Left cardiac atrium (tissue), 4 donors: ENCODE measurements around the gene ZNF778. TPM values are rescaled to one million over a fixed set of nuclear protein-coding genes. Genes with fewer than 3 reads are reported as not detected.

Experiments used
- ATAC-seq, 2 donors: fragments of 200-7000 bp; cut with Tn5 transposase; one replicate each; pipeline ENCODE4 v1.9.1; 2020; ENCODE audit warnings: mild to moderate bottlenecking in 2 of 2, moderate library complexity in 2 of 2
- DNase-seq: peaks from one replicate; pipeline ENCODE4 v3.0.0-alpha.2; 2020
- intact Hi-C, 2 donors: fragments of 100-400 bp; cut with DNase I; formaldehyde crosslinking; loops; one replicate each; pipeline versions ENCODE4 v1.14.1 to v1.15.1; 2022 to 2023
- long read RNA-seq: library from polyadenylated mRNA; unstranded; transcript quantifications from one replicate; pipeline ENCODE4 v2.0.0, GENCODE V29; 2021
- total RNA-seq, 2 donors: library from RNA; stranded (reverse); fragmentation: NEBNext Ultra II Directional; extraction: Animal tissue kit (Norgen Biotek cat#: 25700); gene quantifications; one replicate each; pipeline ENCODE4 v1.2.1, GENCODE V29; 2021
- donor health status: DM: no; HTN: yes; CAD: no.
- donor health status: DM: no; HTN: yes; CAD: no; lungs with severe emphysema.
- donor health status: DM: yes; HTN: yes; CAD: no.
- donor health status: Dilated cardiomyopathy.

The ZNF778 gene
- 1 to 10 TPM; 7.5 to 9.8 TPM for total RNA-seq
- long read RNA-seq, partial matches to known transcripts = 0 of 3 reads
- long read RNA-seq, other reads (novel, unspliced or antisense) = 3 of 3 reads

DNA sequence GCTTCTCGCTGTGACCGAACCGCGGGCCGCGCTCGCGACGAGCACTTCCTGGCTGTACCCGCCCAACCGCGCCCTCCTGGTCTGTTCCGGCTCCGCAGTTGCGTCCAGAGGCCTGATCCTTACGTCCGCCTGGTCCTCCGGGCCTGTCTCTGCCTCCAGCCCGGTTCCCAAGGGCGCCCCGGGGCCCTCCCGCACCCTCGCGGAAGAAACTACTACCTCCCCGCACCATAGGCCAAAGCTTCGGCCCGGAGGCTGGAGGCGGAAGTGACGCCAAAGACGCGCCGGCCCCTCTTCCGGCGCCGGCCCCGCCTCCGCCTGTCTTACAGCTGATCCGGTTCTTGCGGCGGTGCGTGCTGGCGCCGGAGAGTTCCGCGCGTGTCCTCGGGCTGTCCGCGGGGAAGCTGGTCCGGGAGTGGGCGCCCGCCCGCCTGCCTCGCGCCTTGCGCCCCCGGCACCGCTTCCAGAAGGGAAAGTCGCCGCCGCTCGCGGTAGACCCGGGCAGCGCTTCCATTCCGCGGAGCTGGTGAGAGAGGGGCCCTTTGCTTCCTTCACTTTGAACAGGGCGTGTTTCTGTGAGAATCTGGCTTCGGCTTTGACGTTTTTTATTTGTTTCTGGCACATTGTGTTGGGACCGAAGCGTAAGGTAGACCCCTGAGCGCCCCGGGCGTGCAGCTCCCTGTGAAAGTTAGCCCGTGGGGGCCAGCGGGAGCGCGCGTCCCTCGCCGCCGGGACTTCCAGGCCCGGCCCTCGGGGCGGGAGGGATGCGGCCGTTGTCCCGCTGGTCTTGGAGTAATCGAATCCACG lies at the start of gene ZNF778:
TSS of gene ZNF778 (plus strand) at position 316 of the 804 bp plus-strand sequence. CDS start 3,425 bp downstream, outside the sequence.
- DNase-seq = peak; percentile 88
- ATAC-seq = peak; percentile 96 to 97
- intact Hi-C loops = loop anchor here (2.0 to 10.0 kb wide), 4 partner anchors 275 to 483 kb away; partner anchors contain the start of gene APRT (in 1 of the 2)

DNA sequence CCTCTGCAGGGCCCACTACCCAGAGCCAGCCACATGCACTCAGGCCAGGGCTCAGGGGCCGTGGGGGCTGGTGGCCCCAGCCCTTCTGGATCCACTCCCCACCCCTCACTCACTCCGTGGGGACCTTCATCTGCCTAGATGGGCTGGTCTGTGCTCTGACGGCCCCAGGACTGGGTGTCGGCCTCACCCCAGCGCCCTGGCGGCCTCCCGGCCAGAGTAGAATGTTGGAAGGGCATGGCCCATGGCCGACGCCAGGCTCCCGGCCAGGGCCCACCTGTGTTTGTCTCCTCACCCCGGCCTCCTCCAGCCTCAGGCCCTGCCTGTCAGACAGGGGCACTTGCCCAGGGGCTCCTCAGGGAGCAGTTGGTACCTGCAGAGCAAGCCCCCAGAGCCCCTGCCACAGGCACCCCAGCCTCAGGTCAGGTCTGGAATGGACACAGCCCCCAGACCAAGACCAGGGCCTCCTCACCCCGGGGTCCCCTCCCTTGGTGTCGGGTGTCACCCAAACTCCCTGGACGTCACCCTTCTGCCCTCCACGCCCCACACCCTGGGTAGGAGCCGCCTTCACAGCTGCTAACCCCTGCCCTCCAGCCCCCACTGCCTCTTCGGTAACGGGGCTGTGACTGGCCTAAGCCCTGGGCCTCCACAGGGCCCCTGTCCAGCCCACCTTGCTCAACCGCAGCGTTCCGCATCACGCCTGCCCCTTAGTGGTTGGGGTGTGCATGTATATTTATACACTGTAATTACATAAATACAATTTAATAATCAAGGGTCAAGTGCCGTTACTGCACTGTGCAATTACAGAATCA lies 48.9 kb upstream of the ZNF778 start:
- ATAC-seq = no peak
- DNase-seq = no peak
- intact Hi-C loops = loop anchor here (5.0 to 10.0 kb wide), 5 partner anchors 224 to 431 kb away; partner anchors contain the start of gene APRT (in 1 of the 2)

DNA sequence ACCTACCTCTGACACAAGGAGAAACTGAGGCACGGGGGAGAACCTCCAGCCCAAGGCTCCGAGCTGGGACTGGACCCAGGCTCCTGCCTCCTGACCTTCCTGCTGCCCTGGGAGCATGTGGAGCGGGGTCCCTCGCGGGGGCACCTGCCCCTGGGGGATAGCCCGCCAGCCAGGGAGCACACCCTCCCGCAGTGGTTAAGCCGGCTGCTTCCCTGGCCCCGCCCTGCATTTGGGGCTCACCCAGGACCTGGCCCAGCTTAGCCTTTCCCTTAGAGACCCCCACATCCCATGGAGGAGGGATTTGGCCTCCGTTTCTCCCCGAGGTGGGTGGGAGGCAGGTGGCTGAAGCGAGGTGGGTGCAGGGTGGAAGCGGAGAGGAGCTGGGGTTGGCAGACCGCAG lies 47.7 kb upstream of the ZNF778 start:
- ATAC-seq (no peak), DNase-seq (no peak)
- intact Hi-C loops = loop anchor here (5.0 to 10.0 kb wide), 5 partner anchors 225 to 432 kb away; partner anchors contain the start of gene APRT (in 1 of the 2)

DNA sequence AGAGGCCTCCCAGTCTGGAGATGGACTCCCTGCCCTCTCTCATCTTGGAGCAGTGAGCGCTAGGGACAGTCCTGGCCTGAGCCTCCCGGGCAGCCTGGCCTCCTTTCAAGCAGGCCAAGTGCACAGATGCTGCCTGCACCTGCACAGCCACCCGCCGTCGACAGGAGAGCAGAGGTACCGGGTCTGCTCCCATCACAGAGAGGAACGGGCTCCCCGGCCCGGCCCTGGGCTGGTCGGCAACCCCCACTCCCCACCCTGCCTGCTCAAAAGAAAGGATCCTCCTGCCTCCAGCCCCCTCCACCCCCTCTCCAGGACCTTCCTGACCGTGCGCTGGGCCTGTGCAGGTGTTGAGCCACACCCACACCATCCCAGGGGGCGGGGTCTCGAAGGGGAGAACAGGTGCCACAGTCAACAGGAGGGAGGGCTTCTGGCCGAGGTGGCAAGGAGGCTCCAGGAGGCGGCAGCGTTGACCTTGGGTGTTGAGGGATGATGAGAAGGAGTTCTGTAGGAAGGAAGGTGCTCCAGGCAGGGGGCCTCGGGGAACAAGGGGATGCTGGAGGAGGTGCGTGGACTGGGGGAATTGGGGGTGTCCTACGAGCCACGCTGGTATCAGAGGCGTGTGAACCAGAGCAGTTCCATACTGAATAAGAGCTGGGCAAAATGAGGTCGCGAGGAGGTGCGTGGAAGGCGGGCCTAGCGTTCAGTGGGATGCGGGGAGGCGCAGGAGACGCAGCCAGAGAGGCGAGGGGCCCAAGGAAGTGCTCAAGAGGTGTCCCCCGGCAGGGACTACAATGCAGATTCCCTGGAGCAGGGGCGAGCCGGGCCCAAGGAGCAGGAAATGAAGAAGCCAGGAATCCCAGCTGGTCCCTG lies 46.9 kb upstream of the ZNF778 start:
- intact Hi-C loops = no loop called here
- ATAC-seq (no peak), DNase-seq (peak; percentile 35)

DNA sequence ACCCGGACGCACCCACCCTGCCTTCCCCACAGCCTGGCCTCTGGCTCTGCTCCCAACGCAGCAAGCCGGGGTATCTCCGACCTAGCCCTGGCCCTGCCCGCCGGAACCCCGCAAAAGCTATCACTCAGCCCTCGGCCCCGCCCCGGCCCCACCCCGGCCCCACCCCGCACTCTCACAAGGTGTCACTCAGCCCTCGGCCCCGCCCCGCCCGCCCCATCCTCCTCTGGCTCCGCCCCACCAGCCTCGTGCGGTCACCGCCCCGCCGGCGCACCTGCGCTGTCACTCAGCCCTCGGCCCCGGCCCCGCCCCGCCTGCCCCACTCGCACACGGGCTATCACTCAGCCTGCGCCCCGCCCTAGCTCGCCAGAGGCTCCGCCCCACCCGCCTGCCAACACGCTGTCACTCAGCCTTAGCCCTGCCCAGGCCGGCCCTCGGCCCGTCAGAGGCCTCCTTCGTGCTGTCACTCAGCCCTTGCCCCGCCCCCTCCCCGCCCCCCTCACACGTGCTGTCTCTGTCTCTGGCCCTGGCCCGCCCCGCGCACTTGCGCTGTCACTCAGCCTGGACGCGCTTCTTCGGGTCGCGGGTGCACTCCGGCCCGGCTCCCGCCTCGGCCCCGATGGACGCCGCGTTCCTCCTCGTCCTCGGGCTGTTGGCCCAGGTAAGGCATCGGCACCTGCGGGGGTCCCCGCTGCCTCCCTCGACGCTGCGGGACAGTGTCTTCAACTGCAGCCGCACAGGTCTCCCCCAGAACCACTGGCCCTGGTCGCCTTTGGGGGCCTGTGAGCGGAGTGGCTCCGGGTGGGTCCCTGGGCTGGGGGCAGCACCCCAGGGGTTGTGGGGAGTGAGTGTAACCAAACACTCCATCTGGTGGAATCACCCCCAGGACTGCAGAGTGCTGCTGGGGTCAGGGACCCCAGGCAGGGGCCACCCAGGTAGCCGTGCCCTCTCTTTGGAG lies 46.0 kb upstream of the ZNF778 start, which contains the start of gene CDH15:
TSS of gene CDH15 (plus strand) at position 533 of the 955 bp plus-strand sequence. CDS start at position 617, 84 bp downstream.
- peak; percentile 92 for DNase-seq
- peak; percentile 92 to 93 for ATAC-seq
- intact Hi-C loops = no loop called here

DNA sequence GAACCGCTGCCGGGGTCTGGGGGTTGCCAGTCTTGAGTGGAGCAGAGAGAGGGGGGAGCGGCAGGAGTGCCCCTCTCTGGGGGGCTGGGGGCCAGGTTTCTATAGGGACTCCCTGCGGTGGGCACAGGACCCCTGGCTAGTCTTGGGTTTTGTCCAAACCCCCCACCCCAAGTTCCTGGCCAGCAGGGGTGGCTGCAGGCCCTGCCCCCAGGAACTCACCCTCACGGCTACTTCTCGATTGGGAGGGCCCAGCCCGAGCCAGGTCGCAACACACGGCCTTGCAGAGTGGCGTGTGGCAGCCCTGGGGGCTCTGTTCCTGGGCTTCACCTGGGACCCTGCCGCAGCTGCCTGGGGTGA lies 45.4 kb upstream of the ZNF778 start:
- intact Hi-C loops = no loop called here
- ATAC-seq (no peak), DNase-seq (no peak)

DNA sequence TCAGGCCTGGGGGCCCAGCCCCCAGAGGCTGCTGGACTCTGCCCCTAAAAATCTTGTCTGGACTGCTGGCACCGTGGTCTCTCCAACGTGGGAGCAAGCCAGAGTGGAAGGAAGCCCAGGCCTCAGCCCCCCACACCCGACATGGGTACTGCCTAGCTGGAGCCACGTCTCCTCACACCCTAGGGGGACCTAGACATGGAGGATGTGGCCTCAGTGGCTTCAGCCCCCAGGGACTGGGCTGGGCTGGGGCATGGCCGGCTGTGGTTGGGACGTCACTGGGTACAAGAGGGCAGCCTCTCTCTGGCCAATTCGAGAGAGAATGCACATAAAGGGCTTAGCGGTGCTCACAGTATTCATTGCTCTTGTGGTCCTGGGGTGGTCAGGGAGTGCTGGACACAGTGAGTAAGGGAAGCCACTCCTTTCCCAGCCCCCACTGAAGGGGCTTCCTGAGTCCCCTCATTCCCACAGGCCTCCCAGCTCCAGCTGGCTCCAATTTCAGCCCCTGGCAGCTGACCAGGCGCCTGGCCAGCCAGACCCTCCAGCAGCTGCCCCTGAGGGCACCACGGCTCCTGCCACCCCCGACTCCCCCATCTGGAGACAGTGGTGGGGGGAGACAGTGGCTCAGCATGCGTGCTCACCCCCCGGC lies 44.9 kb upstream of the ZNF778 start:
- ATAC-seq (no peak), DNase-seq (no peak)

DNA sequence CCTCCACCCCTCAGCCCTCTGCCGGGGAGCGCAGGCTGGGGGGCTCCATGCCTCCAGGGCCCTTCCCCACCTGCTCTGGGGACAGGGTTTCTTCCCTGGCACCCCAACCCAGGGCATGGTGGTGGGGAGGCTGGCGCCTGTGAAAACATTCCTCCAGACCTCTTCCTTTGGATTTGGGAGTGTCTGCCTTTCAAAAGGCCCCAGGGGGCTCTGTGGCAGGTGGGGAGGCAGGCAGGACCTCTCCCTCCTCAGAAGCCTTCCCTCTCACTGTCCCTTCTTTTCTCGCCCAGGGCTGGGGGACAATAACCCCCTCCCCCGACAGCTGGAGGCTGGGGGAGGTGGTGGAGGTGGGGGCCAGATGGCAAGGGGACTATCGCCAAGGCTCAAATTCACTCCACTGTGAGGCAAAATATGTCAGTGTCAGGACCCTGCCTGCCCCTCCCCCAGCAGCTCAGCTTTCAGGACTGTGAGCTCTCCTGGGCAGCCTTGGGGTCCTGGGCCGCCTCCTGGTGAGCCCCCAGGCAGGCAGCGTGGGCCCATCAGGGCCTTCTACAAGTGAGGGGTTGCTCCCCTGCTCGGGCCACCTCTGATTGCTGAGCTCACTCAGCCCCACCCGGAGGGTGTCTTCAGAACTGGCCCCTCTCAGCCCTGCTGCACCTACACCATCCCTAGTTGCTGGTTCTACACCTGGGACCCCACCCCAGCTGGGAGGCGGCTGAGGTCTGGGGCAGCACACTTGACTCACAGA lies 44.2 kb upstream of the ZNF778 start:
- ATAC-seq (no peak), DNase-seq (no peak)
- intact Hi-C loops = no loop called here

More for the DNA sequence above, 44.9 kb upstream of the ZNF778 start:
- intact Hi-C loops = no loop called here

DNA sequence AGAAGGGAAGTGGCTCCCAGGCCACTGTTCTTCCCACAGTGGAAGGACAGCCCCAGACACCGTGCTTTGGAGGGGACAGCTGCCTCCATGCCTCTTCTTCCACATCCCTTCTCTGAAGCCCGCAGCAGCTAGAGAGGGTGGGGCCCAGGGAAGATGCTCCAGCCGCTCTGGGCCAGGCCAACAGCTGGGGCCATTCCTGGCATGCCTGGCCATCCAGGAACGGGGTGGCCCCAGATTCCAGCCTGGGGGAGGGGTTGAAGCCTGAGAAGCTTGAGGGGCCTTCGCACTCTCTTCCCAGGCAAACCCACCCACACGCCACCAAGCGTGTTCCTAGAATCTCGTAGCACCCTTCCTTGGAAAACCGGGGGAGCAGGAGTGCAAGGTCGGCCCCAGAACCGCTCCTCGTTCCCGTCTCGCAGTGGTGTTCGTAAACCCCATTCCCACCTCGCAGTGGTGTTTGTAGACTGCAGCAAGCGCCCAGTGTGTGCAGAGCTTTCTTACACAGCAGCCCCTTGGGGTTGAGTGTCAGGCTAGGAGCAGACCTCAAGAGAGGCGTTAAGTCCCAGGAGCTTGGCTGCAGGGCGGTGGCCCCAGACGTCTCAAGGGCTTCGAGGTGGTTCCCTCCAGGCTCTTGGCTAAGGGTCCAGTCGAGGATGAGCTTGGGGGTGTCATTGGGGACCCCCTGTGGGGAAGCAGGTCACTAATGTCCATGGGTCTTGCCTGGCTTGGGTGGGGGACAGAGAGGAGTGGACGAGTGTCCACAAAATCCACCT lies 43.3 kb upstream of the ZNF778 start:
- intact Hi-C loops = no loop called here
- ATAC-seq = no peak

DNA sequence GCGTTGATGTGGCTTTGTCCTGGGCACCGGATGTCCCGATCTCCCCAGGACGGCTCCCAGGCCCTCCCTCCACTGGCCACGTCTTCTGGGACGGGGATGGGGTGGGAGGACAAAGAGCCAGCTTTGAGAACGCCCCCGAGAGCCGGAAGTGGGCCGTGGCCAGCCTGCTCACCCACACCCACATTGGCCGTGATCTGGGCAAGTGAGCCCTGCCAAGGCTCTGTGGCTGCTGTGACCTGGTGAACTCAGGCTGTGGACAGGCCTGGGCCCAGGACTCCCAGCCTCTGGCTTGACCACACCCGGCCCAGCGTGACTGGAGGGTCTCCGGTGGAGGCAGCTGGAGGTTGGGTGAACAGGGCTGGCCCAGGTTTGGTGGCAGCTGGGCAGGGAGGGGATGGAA lies 42.6 kb upstream of the ZNF778 start:
- DNase-seq (no peak), ATAC-seq (no peak)
- intact Hi-C loops = no loop called here

More for the DNA sequence above, 43.3 kb upstream of the ZNF778 start:
- no peak for DNase-seq

DNA sequence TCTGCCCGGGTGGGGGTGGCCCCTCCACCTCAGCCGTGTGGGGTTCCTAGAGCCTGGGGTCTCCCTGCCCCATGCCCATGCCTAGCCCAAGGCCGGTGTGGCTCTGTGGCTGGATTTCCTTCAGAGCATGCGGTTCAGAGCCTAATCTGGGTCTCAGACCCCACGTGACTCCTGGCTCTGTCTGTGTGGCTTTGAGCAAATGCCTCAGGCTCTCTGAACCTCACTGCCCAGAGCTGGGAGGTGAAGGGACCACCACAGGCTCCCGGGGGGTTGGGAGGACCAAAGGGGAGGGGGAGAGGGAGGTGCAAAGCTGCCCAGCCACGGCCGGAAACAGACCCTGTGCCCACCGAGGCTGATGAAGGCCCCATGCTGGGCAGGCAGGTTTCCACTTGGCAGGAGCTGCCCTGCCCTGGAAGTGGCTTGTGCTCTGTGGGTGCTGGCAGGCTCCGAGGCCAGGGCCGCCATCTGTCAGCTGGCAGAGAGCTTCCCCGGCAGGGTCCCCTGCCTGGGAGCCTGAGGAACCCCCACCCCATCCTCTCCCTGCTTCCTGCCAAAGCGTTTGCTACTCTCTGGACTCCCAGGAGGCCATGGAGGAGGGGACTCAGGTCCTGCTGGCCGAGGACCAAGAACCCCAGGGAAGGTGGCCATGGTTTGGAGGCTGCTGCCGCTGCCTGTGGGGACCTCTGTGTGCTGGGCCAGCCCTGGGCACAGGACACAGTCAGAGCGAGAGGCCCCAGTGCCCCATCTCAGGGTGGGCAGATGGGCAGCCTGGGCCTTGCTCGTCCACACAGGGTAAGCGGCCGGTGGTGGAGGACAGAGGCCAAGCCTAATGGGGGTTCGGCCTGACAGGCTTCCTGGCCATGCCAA lies 42.0 kb upstream of the ZNF778 start:
- no peak for ATAC-seq
- intact Hi-C loops = no loop called here
- DNase-seq = no peak

DNA sequence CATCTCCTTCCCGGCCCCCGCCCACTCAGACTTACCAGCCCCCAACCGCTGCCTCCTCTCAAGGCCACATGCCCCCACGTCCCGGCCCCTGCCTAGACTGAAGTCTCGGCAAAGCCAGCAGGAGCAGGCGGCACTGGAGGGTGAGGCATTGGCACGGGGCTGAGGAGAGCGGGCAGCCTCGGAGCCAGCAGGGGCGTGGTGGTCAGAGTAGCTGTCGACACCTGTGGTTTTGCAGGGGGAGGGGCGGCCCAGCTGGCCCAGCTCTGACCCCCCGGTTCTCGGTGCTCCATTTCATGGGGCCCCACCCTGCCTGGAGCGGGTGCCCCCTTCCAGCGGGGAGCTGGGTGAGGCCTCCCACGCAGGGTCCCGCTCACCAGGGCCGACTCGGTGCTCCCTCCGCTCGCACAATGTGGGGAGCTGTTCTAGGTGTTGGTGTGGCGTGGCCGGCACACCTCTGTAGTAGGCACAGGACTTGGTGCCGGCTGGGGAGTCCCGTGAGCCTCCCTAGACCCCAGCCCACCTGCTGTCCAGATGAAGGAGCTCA lies 41.3 kb upstream of the ZNF778 start:
- DNase-seq (no peak), ATAC-seq (no peak)
- intact Hi-C loops = no loop called here

DNA sequence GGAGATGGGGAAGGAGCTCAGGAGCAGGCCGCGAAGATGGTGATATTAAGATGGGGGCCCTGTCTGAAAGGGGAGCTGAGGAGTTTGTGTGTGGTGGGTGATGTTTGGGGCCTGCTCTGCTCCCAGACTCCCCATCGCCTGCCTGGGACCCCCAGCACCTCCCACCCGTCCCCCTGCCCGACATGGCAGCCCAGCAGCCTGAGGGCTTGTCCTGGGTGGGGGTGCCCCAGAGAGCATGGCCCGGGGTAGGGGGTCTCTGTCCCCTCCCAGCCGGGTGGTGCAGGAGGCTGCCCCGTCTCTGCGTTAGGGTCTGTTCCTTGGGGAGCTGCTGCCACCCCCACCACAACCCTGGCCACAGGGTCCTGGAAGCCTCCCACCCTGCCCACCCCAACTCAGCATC lies 40.8 kb upstream of the ZNF778 start:
- intact Hi-C loops = no loop called here
- ATAC-seq (no peak), DNase-seq (no peak)

DNA sequence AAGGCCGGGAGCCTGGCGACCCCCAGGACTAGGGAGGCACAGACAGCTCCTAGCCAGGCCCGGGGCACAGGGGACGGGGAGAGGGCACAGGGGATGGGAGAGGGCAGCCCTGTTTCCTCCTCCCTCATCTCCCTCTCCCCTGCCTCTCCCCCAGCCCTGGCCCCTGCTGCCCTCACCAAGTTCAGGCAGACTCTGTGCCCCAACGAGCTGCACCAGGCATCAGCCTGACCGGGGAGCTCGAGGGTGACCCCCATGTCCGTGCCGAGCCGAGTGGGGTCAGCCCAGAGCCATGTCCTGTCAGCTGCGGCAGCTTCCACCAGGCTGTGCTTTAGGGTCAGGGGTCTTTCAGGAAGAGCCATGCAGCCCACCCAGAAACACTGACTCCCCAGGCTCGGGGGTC lies 40.0 kb upstream of the ZNF778 start:
- no peak for ATAC-seq
- intact Hi-C loops = no loop called here
- no peak for DNase-seq
